Sigmoid colon (tissue), 7 donors: Measurements from ENCODE around the gene IGFL1. TPM values are rescaled to one million over a fixed set of nuclear protein-coding genes. Genes with fewer than 3 reads are reported as not detected.
"Not testable (repeated sequence)": the region's sequence is repeated elsewhere in the genome, so short reads cannot be mapped to it uniquely, and the experiment has no call there.

Experiments
- DNase-seq: peaks from one replicate; pipeline ENCODE4 v3.0.0-alpha.2; 2019
- H3K27ac ChIP-seq, 4 donors: fragments of 200-600 bp; sonication (generic); one replicate each; pipeline ENCODE4 v1.5.1; 2016 to 2019; ENCODE audit warnings: mild to moderate bottlenecking in 1 of 4
- H3K27me3 ChIP-seq, 3 donors: fragments of 200-600 bp; sonication (generic); one replicate each; pipeline ENCODE4 v1.5.1; 2019; ENCODE audit warnings: mild to moderate bottlenecking in 1 of 3
- H3K36me3 ChIP-seq, 4 donors: fragments of 200-600 bp; sonication (generic); one replicate each; pipeline ENCODE4 v1.5.1; 2016 to 2019
- H3K4me1 ChIP-seq, 4 donors: fragments of 200-600 bp; sonication (generic); one replicate each; pipeline ENCODE4 v1.5.1; 2017 to 2019
- H3K4me3 ChIP-seq, 4 donors: fragments of 200-600 bp; sonication (generic); one replicate each; pipeline ENCODE4 v1.5.1; 2017 to 2019; ENCODE audit warnings: mild to moderate bottlenecking in 2 of 4, moderate library complexity in 1 of 4
- H3K9me3 ChIP-seq, 4 donors: fragments of 200-600 bp in 3 of 4; sonication (generic) in 3 of 4; one replicate each; pipeline versions ENCODE4 v1.5.1 to v1.6.1; 2013 to 2019
- EP300 ChIP-seq, 4 donors: sonication (generic); formaldehyde crosslinking; IDR thresholded peaks; one replicate each; pipeline ENCODE4 v1.6.1; 2017; ENCODE audit warnings: antibody characterized with exemption in 4 of 4
- POLR2A ChIP-seq, 2 donors: fragments of 450-650 bp; IDR thresholded peaks; one replicate each; pipeline ENCODE4 v1.6.1; 2016; ENCODE audit warnings: antibody characterized with exemption in 2 of 2, mild to moderate bottlenecking in 2 of 2, moderate library complexity in 2 of 2
- POLR2AphosphoS5 ChIP-seq, 4 donors: sonication (generic); formaldehyde crosslinking; IDR thresholded peaks; one replicate each; pipeline ENCODE4 v1.6.1; 2017; ENCODE audit warnings: antibody characterized with exemption in 4 of 4
- WGBS, 2 donors: extraction: QIAGEN DNeasy Blood & Tissue Kit; methylation state at CpG; one replicate each; pipeline ENCODE4 v1.1.7; 2013; 5-methylcytosine and 5-hydroxymethylcytosine counted together
- intact Hi-C: fragments of 100-400 bp; cut with DNase I; formaldehyde crosslinking; loops from one replicate; pipeline ENCODE4 v1.15.1; 2023
- polyA plus RNA-seq, 3 donors: library from polyadenylated mRNA; stranded (reverse); fragments of 200-250 nt; gene quantifications; one replicate each; pipeline ENCODE4 v1.2.3, GENCODE V29; 2013
- total RNA-seq, 4 donors: library from RNA; depleted of rRNA; stranded (reverse); fragments of >200 nt; gene quantifications; one replicate each; pipeline ENCODE4 v1.1.0, GENCODE V29; 2016
- TF ChIP-seq, protein P1 (sequence below), 4 experiments: fragments of 450-650 bp in 3 of 4; fragments of 200-600 bp in 1 of 4; IDR thresholded peaks; one replicate each; pipeline ENCODE4 v1.5.1; 2016 to 2019; ENCODE audit warnings: antibody characterized with exemption in 4 of 4, mild to moderate bottlenecking in 3 of 4, moderate library complexity in 2 of 4
- donor health status: healthy with polysubstance abuse.
- donor health status: Bipolar disorder and iron deficiency.
- donor health status: healthy.

The IGFL1 gene
- total and polyA plus RNA-seq, 7 donors: not detected

DNA sequence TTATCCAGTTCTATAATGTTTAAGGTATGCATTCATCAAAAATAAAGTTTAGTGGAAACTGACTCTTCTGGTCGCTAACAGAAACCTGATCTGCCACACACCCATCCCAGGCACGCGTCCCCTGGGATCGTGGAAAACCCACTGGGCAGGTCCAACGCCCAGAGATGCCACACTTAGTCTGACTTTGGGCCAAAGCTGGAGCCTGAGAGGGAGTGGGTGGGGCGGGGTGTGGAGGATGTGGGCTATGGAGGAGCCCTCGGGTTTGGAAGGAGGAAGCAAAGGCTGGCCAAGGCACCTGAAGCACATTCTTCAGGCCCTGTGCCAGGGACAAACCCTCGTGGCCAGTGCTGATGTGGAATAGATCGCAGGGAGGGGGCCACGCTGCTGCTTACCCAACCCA is 2.5 kb downstream of the IGFL1 start:
- 35 to 62% methylated on average over 10 of the region's 10 CpGs for WGBS, 2 donors

DNA sequence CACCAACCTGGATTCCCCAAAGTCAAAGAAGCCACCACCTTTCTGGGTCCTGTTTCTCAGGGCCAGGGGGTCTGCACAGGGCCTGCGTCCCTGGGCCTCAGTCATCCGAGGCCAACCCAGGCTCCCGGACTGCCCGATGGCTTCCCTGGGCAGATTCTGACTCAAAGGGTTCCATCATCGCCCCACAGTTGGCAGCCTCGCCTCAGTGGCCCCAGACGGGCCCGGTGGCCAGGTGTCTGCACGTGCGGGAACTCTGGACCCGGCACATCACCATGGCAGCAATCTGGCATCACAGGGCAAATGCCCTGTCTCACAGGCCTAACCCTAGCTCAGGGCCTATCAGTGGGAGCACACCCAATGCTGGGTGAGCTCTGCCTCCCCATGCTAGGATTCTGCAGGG is 2.9 kb downstream of the IGFL1 start:
- no peak for DNase-seq
- Histone ChIP-seq H3K36me3 (no peaks in the 10 kb centered on the region), H3K4me1 (no peaks in the 10 kb centered on the region), H3K27me3 (peaks cover 0 to 17% (median 0%) of the 10 kb centered on the region in 3 donors), H3K4me3 (no peak overlapping the region), H3K9me3 (no peaks in the 10 kb centered on the region), H3K27ac (no peak overlapping the region)
- intact Hi-C loops: no loop called here
- TF ChIP-seq EP300 (IDR thresholded peaks at IDR 0.05) (no peak), POLR2AphosphoS5 (IDR thresholded peaks at IDR 0.05) (no peak)
- TF ChIP-seq, protein P1, sequence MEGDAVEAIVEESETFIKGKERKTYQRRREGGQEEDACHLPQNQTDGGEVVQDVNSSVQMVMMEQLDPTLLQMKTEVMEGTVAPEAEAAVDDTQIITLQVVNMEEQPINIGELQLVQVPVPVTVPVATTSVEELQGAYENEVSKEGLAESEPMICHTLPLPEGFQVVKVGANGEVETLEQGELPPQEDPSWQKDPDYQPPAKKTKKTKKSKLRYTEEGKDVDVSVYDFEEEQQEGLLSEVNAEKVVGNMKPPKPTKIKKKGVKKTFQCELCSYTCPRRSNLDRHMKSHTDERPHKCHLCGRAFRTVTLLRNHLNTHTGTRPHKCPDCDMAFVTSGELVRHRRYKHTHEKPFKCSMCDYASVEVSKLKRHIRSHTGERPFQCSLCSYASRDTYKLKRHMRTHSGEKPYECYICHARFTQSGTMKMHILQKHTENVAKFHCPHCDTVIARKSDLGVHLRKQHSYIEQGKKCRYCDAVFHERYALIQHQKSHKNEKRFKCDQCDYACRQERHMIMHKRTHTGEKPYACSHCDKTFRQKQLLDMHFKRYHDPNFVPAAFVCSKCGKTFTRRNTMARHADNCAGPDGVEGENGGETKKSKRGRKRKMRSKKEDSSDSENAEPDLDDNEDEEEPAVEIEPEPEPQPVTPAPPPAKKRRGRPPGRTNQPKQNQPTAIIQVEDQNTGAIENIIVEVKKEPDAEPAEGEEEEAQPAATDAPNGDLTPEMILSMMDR (IDR thresholded peaks at IDR 0.05): no peak
- WGBS, 2 donors: 78 to 89% methylated on average over 11 of the region's 11 CpGs

More for the DNA sequence above, 2.5 kb downstream of the IGFL1 start:
- Histone ChIP-seq H3K27ac (no peak overlapping the region), H3K9me3 (no peaks in the 10 kb centered on the region), H3K27me3 (peaks cover 0 to 17% (median 0%) of the 10 kb centered on the region in 3 donors), H3K4me1 (peaks cover 0 to under 1% (median 0%) of the 10 kb centered on the region in 4 donors), H3K4me3 (no peak overlapping the region), H3K36me3 (no peaks in the 10 kb centered on the region)
- no peak for DNase-seq
- TF ChIP-seq POLR2AphosphoS5 (IDR thresholded peaks at IDR 0.05) (no peak), EP300 (IDR thresholded peaks at IDR 0.05) (no peak), POLR2A (IDR thresholded peaks at IDR 0.05) (no peak)
- TF ChIP-seq, protein P1 (IDR thresholded peaks at IDR 0.05): no peak
- intact Hi-C loops: no loop called here

- intact Hi-C loops: no loop called here
- Histone ChIP-seq H3K27me3 (peaks cover 0 to 17% (median 0%) of the 10 kb centered on the region in 3 donors), H3K4me1 (no peaks in the 10 kb centered on the region), H3K9me3 (no peaks in the 10 kb centered on the region), H3K27ac (no peak overlapping the region), H3K36me3 (no peaks in the 10 kb centered on the region), H3K4me3 (no peak overlapping the region)
- no peak for DNase-seq
- TF ChIP-seq POLR2A (IDR thresholded peaks at IDR 0.05) (no peak), EP300 (IDR thresholded peaks at IDR 0.05) (no peak), POLR2AphosphoS5 (IDR thresholded peaks at IDR 0.05) (no peak)
- TF ChIP-seq, protein P1 (IDR thresholded peaks at IDR 0.05): no peak
- 78 to 85% methylated on average over 20 of the region's 20 CpGs for WGBS, 2 donors
Measured at GRCh38 chr19:46232938-46233621, 3.5 kb downstream of the IGFL1 start.

DNA sequence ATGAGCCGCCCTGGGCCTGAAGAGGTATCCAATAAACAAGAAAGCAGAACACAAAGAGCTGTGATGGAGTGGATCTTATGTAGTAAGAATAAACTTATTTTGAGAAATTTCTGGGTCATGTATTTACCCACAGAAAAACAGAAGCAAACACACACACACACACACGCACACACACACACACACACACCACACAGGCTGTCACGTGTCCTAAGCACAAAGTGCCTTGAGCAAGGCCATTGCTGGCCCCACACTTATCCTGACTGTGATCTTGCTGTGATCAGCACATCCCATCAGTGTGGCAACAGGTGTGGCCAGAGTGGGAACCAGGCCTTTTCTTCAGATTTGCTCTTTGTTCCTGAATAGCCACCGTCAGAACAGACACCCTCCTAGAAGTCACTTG is 4.3 kb downstream of the IGFL1 start:
- WGBS, 2 donors: 44 to 70% methylated on average over 4 of the region's 4 CpGs
- intact Hi-C loops, H3K4me1 ChIP-seq, H3K36me3 ChIP-seq, H3K27ac ChIP-seq, DNase-seq, H3K4me3 ChIP-seq, H3K9me3 ChIP-seq: not testable (repeated sequence)
- H3K27me3 ChIP-seq: peaks cover 0 to 17% (median 0%) of the 10 kb centered on the region in 3 donors

GRCh38 chr19:46238141-46238540 is 8.6 kb downstream of the IGFL1 start:
- intact Hi-C loops, H3K36me3 ChIP-seq, H3K27me3 ChIP-seq, H3K27ac ChIP-seq, H3K9me3 ChIP-seq, DNase-seq, H3K4me3 ChIP-seq, H3K4me1 ChIP-seq: not testable (repeated sequence)
- WGBS, 2 donors: 89 to 94% methylated on average over 2 of the region's 2 CpGs
